HG03095 (cell line): Measurements from ENCODE around the gene BPNT1.
"Not testable (repeated sequence)": the region's sequence is repeated elsewhere in the genome, so short reads cannot be mapped to it uniquely, and the experiment has no call there.

Experiments
- ATAC-seq: cut with Tn5 transposase; IDR thresholded peaks from one replicate; pipeline ENCODE4 v1.9.1; 2021; ENCODE audit warnings: moderate library complexity; ENCODE audit not compliant: unreplicated experiment

Gene BPNT1

DNA sequence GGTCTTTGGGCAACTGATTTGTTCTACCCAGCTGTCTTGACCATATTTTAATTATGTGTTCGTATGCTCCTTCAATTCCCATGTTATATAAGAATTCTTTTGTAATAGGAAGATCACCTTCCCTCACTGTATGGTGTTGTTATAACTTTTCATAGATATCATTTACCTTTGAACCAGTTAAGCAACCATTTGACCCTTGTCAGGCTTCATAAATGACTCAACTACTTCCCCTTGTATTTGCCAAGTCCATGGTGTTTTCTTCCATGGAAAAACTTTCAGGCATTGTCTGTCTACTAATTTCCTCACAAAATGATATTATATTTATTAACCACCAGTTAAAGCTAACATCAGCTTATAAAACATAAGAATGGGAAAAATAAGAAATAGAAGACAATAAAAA, 5.1 kb downstream of the BPNT1 start:
- ATAC-seq: no peak

DNA sequence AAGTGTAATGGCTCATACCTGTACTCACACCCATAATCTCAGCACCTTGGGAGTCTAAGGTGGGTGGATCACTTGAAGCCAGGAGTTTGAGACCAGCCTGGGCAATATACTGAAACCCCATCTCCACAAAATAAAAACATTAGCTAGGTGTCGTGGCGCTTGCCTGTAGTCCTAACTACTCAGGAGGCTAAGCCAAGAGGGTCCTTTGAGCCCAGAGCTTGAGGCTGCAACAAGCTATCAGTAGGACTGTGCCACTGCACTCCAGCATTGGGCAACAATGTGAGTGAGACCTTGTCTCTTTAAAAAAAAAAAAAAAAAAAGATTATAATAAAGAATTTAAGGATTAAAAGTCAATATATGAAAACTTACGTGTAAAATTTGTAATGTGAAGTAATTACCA, 11.7 kb downstream of the BPNT1 start:
- no peak for ATAC-seq

DNA sequence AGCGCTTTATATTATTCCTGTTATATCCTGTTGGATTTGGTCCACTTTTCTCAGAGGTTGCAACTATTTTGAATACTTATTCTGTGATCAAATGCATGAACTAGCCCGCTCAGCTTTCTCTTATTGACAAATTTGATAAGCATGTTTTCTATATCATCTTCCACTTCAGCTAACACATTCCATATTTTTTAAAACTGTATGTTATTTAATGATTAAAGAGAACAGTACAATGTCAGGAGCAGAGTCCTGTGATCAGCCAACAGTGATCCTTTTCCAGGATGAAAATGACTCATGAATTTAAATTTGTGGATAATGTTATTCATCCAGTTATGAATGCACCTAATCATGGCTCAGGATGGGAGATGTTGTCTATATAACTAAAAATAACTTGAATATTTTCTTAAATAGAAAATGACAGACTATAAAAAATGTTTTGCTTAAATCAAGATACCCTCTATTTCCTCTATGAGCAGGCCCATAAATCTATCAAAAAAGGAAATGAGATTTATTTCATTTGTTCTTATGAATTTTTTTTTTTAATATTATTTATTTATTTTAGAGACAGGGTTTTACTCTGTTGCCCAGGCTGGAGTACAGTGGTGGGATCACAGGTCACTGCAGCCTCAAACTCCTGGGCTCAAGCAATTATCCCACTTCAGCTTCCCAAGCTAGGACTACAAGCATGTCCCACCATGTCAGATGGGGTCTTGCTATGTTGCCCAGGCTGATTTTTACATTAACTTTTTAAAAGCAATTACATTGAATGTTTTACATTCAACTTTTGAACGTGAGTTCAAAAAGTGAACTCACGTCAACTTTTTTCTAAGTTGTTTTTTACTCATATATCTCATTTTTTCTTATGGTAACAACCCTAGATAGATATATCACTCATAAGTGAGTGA, 12.5 kb downstream of the BPNT1 start:
- ATAC-seq: no peak

DNA sequence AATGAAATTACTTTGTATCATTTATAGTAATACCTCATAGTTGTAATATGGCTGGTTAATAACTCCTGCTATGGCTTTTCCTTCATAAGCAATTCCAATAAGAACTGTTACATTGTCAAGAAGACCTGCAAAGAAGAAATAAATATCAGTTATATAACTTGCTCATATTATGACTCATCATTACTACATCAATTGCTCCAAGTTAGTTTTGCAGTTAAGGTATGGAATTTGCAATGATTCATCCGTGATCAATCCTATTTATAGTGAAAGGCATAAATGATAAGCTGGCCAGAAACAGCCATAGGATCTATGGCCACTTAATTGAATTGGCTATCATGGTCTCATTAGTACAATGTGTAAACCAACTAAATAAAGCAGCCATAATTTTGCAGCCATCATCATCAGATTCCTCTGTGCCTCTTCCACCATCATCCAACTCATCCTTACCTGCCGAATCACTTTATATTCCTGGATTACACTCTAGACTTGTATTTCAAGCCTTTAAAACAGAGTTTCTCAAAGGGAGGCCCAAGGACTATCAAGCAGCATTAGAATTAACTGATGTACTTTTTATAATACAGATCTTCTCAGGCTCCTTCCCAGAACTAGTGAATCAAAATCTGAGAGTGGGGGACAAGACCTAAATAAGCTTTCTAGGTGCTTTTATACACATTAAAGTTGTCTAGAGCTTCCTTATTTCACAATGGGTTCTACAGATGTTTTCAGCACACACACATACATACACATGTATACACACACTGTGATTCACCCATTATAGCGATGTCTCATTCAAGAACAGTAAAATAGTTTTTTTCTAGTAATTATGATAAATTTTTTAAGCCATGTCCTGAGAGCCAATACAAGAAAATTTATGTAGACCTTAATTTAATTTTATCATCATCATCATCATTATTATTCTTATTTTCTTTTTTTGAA, 22.1 kb downstream of the BPNT1 start:
- no peak for ATAC-seq

DNA sequence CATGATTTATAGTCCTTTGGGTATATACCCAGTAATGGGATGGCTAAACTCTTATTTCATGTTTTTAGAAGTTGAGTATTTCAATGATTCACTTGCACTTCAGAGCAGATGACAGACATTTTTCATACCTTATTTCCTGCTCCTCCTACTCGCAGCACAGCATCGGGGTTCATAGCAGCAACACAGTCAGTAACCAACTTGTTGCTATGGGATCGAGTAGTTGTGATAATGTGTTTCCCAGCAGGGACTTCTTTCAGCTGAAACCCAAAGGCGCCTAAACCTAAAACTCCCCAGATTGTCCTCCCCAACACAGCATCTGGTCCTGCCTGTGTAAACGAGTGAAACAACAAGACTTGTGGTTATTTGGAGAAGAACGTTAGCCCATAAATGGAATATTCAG, 27.0 kb downstream of the BPNT1 start:
- ATAC-seq: no peak

DNA sequence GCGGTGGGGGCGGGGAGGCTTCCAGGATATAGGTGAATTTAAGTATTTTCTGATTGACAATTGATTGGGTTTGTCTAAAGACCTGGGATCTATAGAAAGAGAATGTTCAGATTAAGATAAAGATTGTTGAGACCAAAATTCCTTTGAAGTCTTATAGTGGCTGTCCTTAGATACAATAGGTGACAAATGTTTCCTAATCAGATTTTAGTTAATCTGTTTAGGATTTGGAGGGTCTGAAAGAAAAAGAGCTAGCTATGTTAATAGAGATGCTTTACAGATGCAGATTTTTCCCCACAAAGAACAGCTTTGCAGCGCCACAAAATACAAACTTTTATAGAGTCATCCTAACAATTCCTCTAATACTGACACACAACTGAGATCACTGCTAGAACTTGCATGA, 28.7 kb downstream of the BPNT1 start:
- ATAC-seq: no peak

DNA sequence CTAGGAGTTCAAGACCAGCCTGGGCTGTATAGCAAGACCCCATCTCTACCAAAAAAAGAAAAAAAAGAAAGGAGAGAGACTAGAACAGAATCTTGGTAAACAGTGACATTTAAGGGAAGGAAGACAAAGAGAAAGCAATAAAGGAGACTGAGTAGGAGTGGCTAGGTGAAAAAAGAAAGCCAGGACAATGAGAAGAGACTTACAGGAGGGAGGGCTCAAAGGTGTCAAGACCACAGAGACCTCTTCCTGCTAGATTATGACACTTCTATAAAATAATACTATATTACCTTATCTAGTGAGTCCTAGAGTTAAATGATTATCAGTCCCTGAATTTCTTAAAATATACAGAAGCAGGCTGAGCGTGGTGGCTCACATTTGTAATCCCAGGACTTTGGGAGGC, 33.2 kb downstream of the BPNT1 start:
- no peak for ATAC-seq

DNA sequence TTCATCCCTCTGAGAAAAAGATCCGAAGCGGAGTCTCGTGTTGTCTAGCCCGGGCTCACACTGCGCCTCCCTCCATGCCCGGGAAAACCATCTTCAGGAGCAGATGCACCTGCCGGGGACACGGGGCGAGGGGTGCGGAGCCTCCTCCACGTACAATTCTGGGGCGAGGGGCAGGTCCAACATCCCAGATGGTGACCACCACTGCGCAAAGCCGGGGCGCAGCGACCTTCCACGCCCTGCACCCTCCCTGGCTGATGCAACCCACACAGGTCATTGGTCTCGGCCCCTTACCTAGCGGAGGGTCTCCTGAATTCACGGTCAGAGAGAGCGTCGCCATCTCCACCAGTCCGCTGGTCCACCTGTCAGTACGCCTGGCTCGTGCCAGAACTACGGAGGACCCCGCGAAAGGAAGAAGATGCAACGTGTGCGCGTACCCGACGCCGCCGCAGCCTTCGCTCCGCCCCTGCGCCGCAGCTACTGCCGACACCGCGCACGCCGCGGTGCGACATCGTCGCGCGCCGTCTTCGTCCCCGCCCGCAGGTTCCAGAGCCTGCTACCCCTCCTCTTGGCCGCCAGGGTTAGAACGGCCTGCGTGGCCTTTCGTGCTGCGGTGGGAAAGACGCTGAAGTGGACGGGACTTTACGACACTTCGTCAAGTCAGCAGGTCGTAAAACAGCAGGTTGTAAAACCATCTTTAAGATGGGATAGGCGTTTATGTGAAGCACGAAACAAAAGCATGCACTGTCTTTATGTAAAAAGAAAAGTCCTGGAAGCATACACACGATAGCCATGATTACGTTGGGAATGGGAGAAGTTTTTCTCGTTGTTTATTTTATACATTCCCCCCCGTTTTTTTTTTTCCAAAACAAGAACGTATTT, 43.3 kb downstream of the BPNT1 start, which contains the start of gene EPRS1:
Gene EPRS1, minus strand, starts transcription at position 454 of the 879 bp plus-strand sequence. Its CDS starts 117 bp downstream, at position 337.
- ATAC-seq: peak; percentile 98

DNA sequence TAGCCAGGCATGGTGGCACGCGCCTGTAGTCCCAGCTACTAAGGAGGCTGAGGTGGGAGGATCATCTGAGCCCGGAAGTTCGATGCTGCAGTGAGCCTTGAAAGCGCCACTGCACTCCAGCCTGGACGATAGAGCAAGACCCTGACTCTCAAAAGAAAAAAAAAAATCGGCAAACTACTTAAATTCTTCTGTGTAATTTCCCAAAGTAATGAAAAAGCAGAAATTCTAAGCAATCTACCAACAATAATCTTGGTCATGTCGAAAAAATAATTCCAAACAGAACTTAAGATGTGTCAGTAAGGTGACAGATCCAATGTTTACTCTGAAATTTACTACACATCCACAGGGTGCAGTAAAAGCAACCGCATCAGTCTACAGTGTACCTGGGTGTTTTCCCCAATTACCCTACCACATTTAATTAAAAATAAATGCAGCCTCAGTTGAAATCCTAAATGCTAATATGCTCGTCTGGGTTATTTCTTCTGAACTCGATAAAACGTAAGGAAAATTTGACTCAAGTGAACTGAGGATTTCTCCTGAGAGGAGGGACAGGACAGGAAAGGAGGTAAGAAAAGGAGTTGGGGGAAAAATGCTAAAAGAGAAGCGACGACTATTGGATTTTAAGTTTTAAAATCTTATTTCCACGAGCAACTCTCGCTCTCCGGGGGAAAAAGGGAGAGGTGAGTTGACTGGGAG, 44.1 kb downstream of the BPNT1 start:
- no peak for ATAC-seq

DNA sequence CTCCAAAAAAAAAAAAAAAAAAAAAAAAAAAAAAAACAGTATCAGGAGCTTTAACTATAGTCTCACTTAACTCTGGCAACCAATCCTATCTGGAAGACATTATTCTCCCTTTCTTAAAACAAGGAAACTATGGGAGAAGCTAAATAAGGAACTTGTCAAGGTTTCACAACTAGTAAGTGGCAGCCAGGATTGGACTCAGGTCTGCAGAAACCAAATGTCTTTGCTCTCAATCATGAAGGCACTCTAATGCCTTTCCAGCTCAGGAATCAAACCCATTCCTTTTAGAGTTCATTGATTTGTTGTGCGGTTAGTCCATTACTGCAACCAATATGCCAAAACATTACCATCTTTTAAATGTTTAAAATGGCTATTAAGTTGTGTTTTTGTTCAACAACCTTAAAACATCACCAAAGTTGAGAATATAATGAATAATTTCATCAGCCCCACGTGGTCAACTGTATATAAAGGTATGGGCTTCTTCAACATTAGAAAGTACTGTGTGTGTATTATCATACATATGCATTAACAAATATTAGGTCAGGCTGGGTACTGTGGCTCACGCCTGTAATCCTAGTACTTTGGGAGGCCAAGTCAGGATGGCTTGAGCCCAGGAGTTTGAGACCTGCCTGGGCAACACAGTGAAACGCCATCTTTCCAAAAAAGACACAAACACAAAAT, 44.8 kb downstream of the BPNT1 start:
- ATAC-seq: no peak

DNA sequence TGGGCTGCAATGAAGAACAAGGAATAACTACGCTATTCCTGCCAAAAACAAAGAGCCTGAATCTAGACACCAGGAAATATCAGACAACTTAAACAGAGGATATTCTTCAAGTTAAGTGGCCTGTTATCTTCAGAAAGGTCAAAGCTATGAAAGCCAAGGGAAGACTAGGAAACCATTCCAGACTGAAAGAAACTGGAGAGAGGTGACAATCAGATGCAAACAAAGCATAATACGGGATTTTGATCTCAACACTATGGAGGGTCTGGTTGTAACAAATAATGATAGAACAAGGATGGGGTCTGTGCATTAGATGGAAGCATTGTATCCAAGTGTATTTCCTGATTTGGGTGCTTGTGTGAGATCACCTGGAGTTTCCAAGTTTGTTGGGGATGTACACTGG, 45.9 kb downstream of the BPNT1 start:
- no peak for ATAC-seq

DNA sequence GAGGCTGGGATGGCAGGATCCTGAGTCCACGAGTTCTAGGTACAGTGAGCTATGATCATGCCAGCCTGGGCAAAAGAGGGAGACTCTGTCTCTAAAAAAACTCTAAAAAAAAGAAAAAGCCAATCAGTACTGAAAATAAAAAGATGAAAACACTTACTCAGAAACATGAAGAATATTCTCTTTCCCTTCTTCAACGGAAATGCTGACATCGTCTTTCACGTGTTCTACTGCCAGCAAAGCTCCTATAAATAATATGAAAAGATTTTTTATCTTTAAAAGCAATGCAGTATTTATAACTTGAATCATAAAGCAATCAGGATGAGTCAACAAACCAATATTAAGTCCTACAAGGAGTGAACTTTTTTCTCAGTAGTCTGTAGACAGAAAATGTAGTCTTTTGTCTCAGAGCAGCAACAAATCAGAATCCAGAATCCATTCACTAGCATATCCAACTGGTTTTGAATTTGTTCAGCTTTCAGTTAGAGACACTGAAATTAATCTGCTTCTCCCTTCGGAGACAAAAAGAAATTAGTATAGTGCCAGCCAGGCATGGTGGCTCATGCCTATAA, 49.5 kb downstream of the BPNT1 start:
- ATAC-seq: no peak

DNA sequence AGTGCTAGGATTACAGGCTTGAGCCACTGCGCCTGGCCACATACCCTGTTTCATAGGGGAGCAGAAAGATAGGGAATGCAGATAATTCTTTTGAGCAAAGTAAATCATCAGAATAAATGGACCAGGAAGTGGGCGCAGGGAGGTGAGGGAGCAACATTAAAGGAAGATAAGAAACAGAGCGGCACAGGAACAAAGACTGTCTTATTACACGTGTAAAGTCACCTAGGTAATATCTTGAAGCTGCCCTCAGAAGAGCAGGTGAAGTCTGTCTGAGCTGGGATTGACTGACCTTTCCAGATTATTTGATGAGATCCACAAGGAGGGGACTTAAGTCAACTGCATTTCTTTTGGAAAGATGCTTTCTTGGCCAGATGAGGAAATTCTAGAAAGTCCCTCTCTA, 50.9 kb downstream of the BPNT1 start:
- no peak for ATAC-seq

DNA sequence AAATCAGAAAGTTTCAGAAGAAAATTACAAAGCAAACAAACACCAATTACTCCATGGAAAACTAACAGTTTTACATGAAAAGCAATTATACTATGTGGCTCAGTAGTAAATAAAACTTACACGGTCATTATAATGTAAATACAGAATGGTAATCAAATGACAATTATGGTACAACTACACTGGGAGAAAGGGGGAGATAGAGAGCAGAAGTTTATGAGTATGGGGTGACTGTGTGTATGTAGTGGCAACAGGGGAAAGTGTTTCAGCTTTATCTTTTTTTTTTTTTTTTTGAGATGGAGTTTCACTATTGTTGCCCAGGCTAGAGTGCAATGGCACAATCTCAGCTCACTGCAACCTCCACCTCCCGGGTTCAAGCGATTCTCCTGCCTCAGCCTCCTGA, 51.8 kb downstream of the BPNT1 start:
- ATAC-seq: not testable (repeated sequence)

DNA sequence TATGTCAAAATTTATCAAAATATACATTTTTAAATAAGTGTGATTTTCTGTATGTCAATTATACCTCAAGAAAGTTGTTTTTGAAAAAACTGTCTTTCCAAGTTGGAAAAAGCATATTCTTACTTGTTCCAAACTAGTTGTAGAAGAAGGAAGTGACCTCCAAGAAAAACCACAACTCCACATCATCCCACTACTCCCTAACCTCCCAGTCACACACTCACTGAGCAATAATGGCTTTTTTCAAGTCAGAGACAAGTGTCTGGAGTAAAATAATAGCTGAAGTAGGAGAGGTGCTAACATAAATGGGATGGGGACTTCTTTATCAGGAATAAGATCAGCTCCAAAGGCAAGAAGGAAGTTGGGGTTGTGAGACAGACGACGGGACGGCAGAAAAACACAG, 56.7 kb downstream of the BPNT1 start:
- ATAC-seq: no peak

DNA sequence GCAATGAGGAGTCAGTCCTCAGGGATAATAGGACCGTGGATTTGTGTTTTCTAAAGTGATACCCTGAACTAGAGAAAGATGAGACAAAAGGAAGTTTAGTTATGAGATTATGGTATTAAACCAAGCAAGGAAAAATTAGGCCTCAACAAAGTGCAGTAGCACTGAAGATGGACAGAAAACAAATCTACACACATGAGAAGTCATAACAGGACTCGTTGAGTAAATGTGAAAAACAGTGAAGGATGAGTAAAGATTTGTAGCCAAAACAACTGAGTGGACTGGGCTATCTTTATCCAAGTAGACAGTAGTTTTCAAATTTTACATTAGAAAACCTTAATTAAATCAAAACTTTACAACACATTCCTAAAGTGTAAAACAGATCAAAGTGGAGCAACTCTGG, 58.3 kb downstream of the BPNT1 start:
- no peak for ATAC-seq

DNA sequence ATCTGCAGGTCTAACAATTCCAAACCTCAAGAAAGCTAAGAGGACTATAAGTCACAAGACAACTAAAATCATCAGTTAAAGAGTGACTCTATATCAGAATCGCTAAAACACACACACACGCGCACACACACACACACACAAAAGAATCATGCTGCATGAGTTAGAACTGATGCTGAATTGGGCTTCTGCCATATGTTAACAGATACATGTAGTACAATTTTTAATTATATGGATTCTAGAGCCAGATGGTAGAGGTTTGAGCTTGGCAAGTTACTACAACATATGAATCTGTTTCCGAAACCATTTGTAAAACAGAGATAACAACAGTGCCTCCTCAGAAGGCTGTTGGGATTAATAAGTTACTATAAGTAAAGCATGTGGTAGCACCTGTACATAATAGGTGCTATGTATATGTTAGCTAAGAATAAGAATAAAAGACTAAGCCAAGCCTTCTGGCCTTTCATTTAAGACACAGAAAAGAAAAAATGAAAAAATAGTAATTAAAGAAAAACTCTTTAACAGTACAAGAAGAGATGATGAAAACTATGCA, 61.2 kb downstream of the BPNT1 start:
- ATAC-seq: no peak

DNA sequence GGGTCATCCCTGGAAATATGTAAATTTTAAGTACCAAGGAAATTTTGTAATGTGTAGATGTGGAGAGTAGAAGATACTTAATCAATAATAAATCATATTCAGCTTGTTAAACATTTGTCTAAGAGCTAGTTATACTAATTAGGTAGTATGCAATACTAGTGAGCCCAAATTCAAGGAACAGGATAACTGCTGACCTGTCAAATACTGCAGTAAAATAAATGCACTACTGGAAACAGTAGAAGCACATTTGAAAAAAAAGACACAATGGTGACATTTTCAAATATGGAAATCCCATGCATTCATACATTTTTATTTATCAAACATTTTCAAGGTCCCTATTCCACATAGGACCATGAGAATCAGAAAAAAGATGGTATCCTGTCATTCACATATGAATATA, 70.5 kb downstream of the BPNT1 start:
- ATAC-seq: no peak

DNA sequence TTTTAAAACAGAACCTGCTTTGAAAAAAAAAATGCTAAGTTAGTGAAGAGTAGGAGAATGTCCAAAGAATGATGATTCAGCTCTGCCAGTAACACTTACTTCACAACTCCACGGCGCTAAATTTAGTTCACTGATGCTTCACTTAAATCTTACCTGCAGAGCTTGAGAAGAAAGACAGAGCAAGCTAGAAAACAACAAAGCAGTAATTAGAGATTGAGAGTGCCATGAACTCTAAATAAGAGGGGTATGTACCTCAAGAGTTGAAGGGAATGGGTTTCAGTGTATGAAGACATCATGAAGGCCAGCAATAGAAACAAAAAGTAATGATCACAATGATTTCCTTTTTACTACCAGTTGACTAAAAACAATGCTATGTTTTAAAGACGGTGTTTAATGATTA, 76.1 kb downstream of the BPNT1 start:
- ATAC-seq: peak; percentile 83
